Ectodermal cell (in vitro differentiated cells): Measurements from ENCODE around the gene PRR19.
"Not testable (repeated sequence)": the region's sequence is repeated elsewhere in the genome, so short reads cannot be mapped to it uniquely, and the experiment has no call there.

Source experiments
- H3K27ac ChIP-seq: 2 replicates; pipeline ENCODE4 v1.7.0; 2013; ENCODE audit warnings: mild to moderate bottlenecking, low read depth, low read length; ENCODE audit not compliant: insufficient read depth, poor library complexity, severe bottlenecking
- H3K27me3 ChIP-seq: 2 replicates; pipeline ENCODE4 v1.7.0; 2013; ENCODE audit warnings: mild to moderate bottlenecking, low read length; ENCODE audit not compliant: insufficient read depth, control insufficient read depth, poor library complexity, severe bottlenecking
- H3K36me3 ChIP-seq: one replicate; pipeline ENCODE4 v1.7.0; 2013; ENCODE audit warnings: low read length; ENCODE audit not compliant: control insufficient read depth, insufficient read depth
- H3K4me1 ChIP-seq: one replicate; pipeline ENCODE4 v1.7.0; 2013; ENCODE audit warnings: low read length; ENCODE audit not compliant: control insufficient read depth, insufficient read depth
- H3K4me3 ChIP-seq: 2 replicates; pipeline ENCODE4 v1.7.0; 2013; ENCODE audit warnings: low read depth, low read length, control low read depth; ENCODE audit not compliant: insufficient read depth
- H3K9me3 ChIP-seq: 2 replicates; pipeline ENCODE4 v1.7.0; 2013; ENCODE audit warnings: mild to moderate bottlenecking, low read length, moderate library complexity; ENCODE audit not compliant: control insufficient read depth
- WGBS, 2 experiments: methylation state at CpG; one replicate each; pipeline ENCODE4 v1.1.7; 2013; ENCODE audit warnings: missing lambda C conversion rate in 2 of 2; 5-methylcytosine and 5-hydroxymethylcytosine counted together

Gene PRR19

GRCh38 chr19:42335971-42336370, 34.0 kb downstream of the PRR19 start:
- no peaks in the 10 kb centered on the region for H3K4me1 ChIP-seq
- no peaks in the 10 kb centered on the region for H3K27me3 ChIP-seq
- WGBS, 2 experiments, result 95% methylated on average over 19 of the region's 19 CpGs

GRCh38 chr19:42339126-42339860, 37.4 kb downstream of the PRR19 start:
- H3K27ac ChIP-seq, H3K9me3 ChIP-seq, H3K4me1 ChIP-seq, H3K4me3 ChIP-seq, H3K27me3 ChIP-seq, H3K36me3 ChIP-seq: not testable (repeated sequence)
- 93 to 94% methylated on average over 7 of the region's 7 CpGs for WGBS, 2 experiments

More at GRCh38 chr19:42335971-42336370, 34.0 kb downstream of the PRR19 start:
- peaks cover 3% of the 10 kb centered on the region for H3K36me3 ChIP-seq
- no peak overlapping the region for H3K27ac ChIP-seq
- no peak overlapping the region for H3K4me3 ChIP-seq
- H3K9me3 ChIP-seq, result no peaks in the 10 kb centered on the region

- not testable (repeated sequence) for H3K9me3 ChIP-seq, H3K4me3 ChIP-seq, H3K27me3 ChIP-seq, H3K36me3 ChIP-seq, H3K4me1 ChIP-seq, H3K27ac ChIP-seq
- WGBS, 2 experiments, result 94 to 98% methylated on average over 4 of the region's 4 CpGs
Measured at GRCh38 chr19:42339922-42340321, 38.0 kb downstream of the PRR19 start.

- no peaks in the 10 kb centered on the region for H3K27me3 ChIP-seq
- 90 to 91% methylated on average over 17 of the region's 17 CpGs for WGBS, 2 experiments
- H3K27ac ChIP-seq, result no peak overlapping the region
- H3K4me3 ChIP-seq, result no peak overlapping the region
- H3K9me3 ChIP-seq, result no peaks in the 10 kb centered on the region
- no peaks in the 10 kb centered on the region for H3K4me1 ChIP-seq
- H3K36me3 ChIP-seq, result no peaks in the 10 kb centered on the region
Measured at GRCh38 chr19:42343344-42344110, 41.6 kb downstream of the PRR19 start.

- H3K27ac ChIP-seq, result no peak overlapping the region
- H3K4me1 ChIP-seq, result no peaks in the 10 kb centered on the region
- 95 to 96% methylated on average over 17 to 18 of the region's 18 CpGs for WGBS, 2 experiments
- H3K4me3 ChIP-seq, result no peak overlapping the region
- H3K9me3 ChIP-seq, result no peaks in the 10 kb centered on the region
- H3K27me3 ChIP-seq, result no peaks in the 10 kb centered on the region
- H3K36me3 ChIP-seq, result no peaks in the 10 kb centered on the region
Measured at GRCh38 chr19:42344336-42344893, 42.5 kb downstream of the PRR19 start.

- no peaks in the 10 kb centered on the region for H3K36me3 ChIP-seq
- H3K4me1 ChIP-seq, result no peaks in the 10 kb centered on the region
- no peaks in the 10 kb centered on the region for H3K27me3 ChIP-seq
- WGBS, 2 experiments, result 86 to 93% methylated on average over 4 to 6 of the region's 6 CpGs
- H3K27ac ChIP-seq, result no peak overlapping the region
- no peak overlapping the region for H3K4me3 ChIP-seq
- no peaks in the 10 kb centered on the region for H3K9me3 ChIP-seq
Measured at GRCh38 chr19:42345191-42345812, 43.4 kb downstream of the PRR19 start.

GRCh38 chr19:42348211-42348610, 46.3 kb downstream of the PRR19 start:
- Histone ChIP-seq H3K36me3 (no peaks in the 10 kb centered on the region), H3K9me3 (no peaks in the 10 kb centered on the region), H3K4me1 (peaks cover 6% of the 10 kb centered on the region), H3K27ac (no peak overlapping the region), H3K27me3 (no peaks in the 10 kb centered on the region), H3K4me3 (no peak overlapping the region)
- WGBS, 2 experiments, result 95% methylated on average over 14 of the region's 14 CpGs

GRCh38 chr19:42349378-42350107, 47.6 kb downstream of the PRR19 start:
- Histone ChIP-seq H3K4me3 (no peak overlapping the region), H3K4me1 (peaks cover 8% of the 10 kb centered on the region), H3K9me3 (no peaks in the 10 kb centered on the region), H3K27ac (no peak overlapping the region), H3K27me3 (no peaks in the 10 kb centered on the region), H3K36me3 (peaks cover 2% of the 10 kb centered on the region)
- WGBS, 2 experiments, result 92 to 95% methylated on average over 14 of the region's 14 CpGs

- Histone ChIP-seq H3K27ac (no peak overlapping the region), H3K9me3 (no peaks in the 10 kb centered on the region), H3K36me3 (peaks cover 2% of the 10 kb centered on the region), H3K4me3 (no peak overlapping the region), H3K4me1 (peaks cover 8% of the 10 kb centered on the region), H3K27me3 (no peaks in the 10 kb centered on the region)
- WGBS, 2 experiments, result 94 to 95% methylated on average over 3 of the region's 3 CpGs
Measured at GRCh38 chr19:42350417-42350816, 48.5 kb downstream of the PRR19 start.
